ENCODE measurements around the gene C2CD4C.
"Not testable (repeated sequence)": the region's sequence is repeated elsewhere in the genome, so short reads cannot be mapped to it uniquely, and the experiment has no call there.

C2CD4C gene

GRCh38 chr19:413756-414420, 4.9 kb upstream of the C2CD4C start:
- no peak for DNase-seq

GRCh38 chr19:412356-413355, 3.7 kb upstream of the C2CD4C start:
- DNase-seq: no peak

GRCh38 chr19:411723-412355, 2.9 kb upstream of the C2CD4C start:
- DNase-seq: no peak

- not testable (repeated sequence) for DNase-seq
Observed at GRCh38 chr19:411121-411722, 2.3 kb upstream of the C2CD4C start.

GRCh38 chr19:410243-410781, 1.4 kb upstream of the C2CD4C start:
- no peak for DNase-seq

GRCh38 chr19:409516-410242, 732 bp upstream of the C2CD4C start:
- no peak for DNase-seq

- no peak for DNase-seq
Observed at GRCh38 chr19:408441-408901, 476 bp downstream of the C2CD4C start.

- no peak for DNase-seq
Observed at GRCh38 chr19:407511-408440, 1.2 kb downstream of the C2CD4C start.

GRCh38 chr19:406971-407510, 1.9 kb downstream of the C2CD4C start:
- DNase-seq: no peak

- no peak for DNase-seq
Observed at GRCh38 chr19:406135-406781, 2.7 kb downstream of the C2CD4C start.

- DNase-seq: no peak
Observed at GRCh38 chr19:405121-405965, 3.6 kb downstream of the C2CD4C start.

- DNase-seq: no peak
Observed at GRCh38 chr19:403221-404027, 5.5 kb downstream of the C2CD4C start.

- no peak for DNase-seq
Observed at GRCh38 chr19:402786-403185, 6.2 kb downstream of the C2CD4C start.

- no peak for DNase-seq
Observed at GRCh38 chr19:401866-402511, 7.0 kb downstream of the C2CD4C start.

GRCh38 chr19:400976-401865, 7.7 kb downstream of the C2CD4C start:
- DNase-seq: no peak

GRCh38 chr19:399370-399769, 9.6 kb downstream of the C2CD4C start:
- DNase-seq: no peak

GRCh38 chr19:398719-399118, 10.2 kb downstream of the C2CD4C start:
- no peak for DNase-seq

All from NCI-H1694 (cell line).